GM21529 (cell line): Measurements from ENCODE around the gene SSH2.

Experiments
- ATAC-seq: cut with Tn5 transposase; IDR thresholded peaks from one replicate; pipeline ENCODE4 v1.9.1; 2021; ENCODE audit not compliant: unreplicated experiment

Gene SSH2

GRCh38 chr17:29592850-29593551, 337.0 kb downstream of the SSH2 start, which contains the start of gene ANKRD13B:
ANKRD13B (plus strand) TSS chr17:29593132; CDS start chr17:29593622, 490 bp downstream.
- ATAC-seq, result no peak

- peak; percentile 27 for ATAC-seq
Observed at GRCh38 chr17:29591737-29592608, 338.1 kb downstream of the SSH2 start.

GRCh38 chr17:29591146-29591736, 338.8 kb downstream of the SSH2 start:
- ATAC-seq, result no peak

- no peak for ATAC-seq
Observed at GRCh38 chr17:29590411-29591145, 339.4 kb downstream of the SSH2 start.

- ATAC-seq, result peak; percentile 50
Observed at GRCh38 chr17:29589524-29590410, 340.3 kb downstream of the SSH2 start, which contains the start of gene GIT1. GIT1 (minus strand) TSS chr17:29589648; CDS start chr17:29589378, 270 bp downstream.

GRCh38 chr17:29588562-29589411, 341.2 kb downstream of the SSH2 start:
- peak; percentile 11 for ATAC-seq

- ATAC-seq, result no peak
Observed at GRCh38 chr17:29588017-29588561, 341.9 kb downstream of the SSH2 start.

- ATAC-seq, result no peak
Observed at GRCh38 chr17:29587591-29587990, 342.4 kb downstream of the SSH2 start.

- no peak for ATAC-seq
Observed at GRCh38 chr17:29586676-29587469, 343.2 kb downstream of the SSH2 start.

- ATAC-seq, result no peak
Observed at GRCh38 chr17:29585080-29585751, 344.8 kb downstream of the SSH2 start.

- no peak for ATAC-seq
Observed at GRCh38 chr17:29584452-29585079, 345.5 kb downstream of the SSH2 start.

- no peak for ATAC-seq
Observed at GRCh38 chr17:29583324-29584248, 346.4 kb downstream of the SSH2 start.

GRCh38 chr17:29582772-29583171, 347.3 kb downstream of the SSH2 start:
- no peak for ATAC-seq

- no peak for ATAC-seq
Observed at GRCh38 chr17:29582254-29582765, 347.7 kb downstream of the SSH2 start.

- ATAC-seq, result no peak
Observed at GRCh38 chr17:29581583-29582253, 348.3 kb downstream of the SSH2 start.
